Activated CD4-positive, alpha-beta T cell treated with anti-CD3 and anti-CD28 coated beads for 48 hours (primary cell): ENCODE measurements around the gene ZMAT3.
"Not testable (repeated sequence)": the region's sequence is repeated elsewhere in the genome, so short reads cannot be mapped to it uniquely, and the experiment has no call there.

Experiments
- DNase-seq: peaks from one replicate; pipeline ENCODE4 v3.0.0-alpha.2; 2020

ZMAT3 gene, protein sequence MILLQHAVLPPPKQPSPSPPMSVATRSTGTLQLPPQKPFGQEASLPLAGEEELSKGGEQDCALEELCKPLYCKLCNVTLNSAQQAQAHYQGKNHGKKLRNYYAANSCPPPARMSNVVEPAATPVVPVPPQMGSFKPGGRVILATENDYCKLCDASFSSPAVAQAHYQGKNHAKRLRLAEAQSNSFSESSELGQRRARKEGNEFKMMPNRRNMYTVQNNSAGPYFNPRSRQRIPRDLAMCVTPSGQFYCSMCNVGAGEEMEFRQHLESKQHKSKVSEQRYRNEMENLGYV

DNA sequence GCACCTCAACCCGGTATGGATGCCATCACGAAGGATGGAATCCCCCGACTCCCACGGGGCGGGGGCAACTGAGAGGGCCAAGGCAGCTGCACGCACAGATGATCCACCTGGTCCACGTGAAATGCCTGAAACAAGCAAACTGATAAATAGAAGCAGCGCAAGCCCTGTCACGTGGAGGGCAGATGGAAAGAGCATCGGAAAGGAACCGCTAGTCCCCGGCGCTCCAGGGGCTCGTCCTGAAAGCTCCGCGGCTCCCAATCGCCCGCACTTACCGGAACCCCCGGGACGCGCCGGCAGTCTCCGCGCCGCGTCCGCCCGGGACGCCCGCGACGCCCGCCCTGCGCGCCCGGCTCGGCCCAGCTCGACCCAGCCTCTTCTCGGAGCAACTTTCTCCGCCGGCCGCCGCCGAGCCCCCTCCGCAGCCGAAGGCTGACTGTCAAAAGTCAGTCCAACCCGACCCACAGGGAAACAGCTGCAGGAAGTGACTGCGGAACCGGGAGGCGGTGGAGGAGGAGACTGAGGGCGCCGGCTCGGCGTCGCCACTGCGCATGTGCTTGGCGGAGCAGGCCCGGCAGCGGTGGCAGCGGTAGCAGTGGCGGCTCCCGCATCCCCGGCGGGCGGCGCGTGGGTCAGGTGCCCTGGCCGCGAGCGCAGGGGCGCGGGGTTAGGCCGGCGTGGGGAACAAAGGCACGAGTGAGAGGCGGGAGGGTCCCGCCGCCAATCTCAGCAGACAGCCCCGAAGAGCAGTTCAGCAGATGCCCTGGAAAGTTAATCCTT is at the start of gene ZMAT3:
ZMAT3 (minus strand) TSS at position 487 of the 777 bp plus-strand sequence. CDS start 4,057 bp downstream, outside the sequence.
- DNase-seq = peak; percentile 87

DNA sequence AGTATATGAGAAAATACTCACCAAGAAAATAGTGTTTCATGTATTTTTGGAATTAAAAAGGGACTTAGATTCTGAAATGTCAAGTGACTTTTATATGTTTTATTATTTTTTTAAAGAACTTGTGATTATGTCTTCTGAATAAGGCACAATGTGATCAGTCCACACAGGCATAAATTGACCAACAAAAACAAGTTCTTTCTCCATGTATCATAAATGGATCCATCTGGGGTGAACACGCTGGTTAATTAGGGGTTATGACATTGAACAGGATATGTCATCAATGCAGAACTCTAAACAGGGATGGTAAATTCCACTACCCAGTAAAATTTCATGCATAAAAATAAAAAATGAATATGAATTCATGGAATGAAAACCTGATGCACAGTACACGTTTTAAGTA is 45.2 kb upstream of the ZMAT3 start:
- no peak for DNase-seq

DNA sequence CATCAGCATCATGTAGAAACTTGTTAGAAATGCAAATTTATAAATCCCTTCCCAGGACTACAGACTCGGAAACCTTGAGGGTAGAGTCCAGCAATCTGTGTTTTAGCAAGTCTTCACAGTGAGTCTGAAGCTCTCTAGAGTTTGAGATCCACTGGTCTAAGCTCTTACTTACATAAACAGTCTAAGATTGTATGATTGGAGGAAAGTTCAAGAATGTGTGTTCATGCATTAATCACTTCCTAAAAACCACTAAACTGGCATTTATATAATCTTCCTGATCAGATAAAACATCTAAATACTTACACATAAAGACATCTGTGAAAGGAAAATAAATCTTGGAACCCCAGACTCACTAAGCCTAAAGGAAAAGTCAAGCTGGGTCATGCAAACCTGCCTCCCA is 43.8 kb upstream of the ZMAT3 start:
- DNase-seq = not testable (repeated sequence)

GRCh38 chr3:179113903-179114302 is 42.3 kb upstream of the ZMAT3 start:
- DNase-seq = no peak

DNA sequence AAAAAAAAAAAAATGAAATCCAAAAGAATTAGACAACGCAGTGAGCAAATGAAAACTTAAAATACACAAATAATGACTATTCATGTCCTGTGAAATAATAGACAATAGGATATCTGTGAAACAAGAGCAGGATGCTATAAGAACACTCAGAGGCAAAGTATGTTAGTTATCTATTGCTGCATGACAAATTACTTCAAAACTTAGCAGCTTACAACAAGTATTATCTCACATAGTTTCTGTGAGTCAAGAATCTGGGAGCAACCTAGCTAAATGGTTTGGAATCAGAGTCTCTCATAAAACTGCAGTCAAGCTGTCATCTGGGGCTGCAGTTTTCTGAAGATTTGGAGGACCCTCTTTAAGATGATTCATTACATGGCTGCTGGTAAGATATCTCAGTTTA is 36.5 kb upstream of the ZMAT3 start:
- DNase-seq = no peak

- DNase-seq = no peak
Observed at GRCh38 chr3:179107617-179108016, 36.0 kb upstream of the ZMAT3 start.

- no peak for DNase-seq
Observed at GRCh38 chr3:179105881-179106280, 34.3 kb upstream of the ZMAT3 start.

GRCh38 chr3:179100652-179101051 is 29.0 kb upstream of the ZMAT3 start:
- no peak for DNase-seq

GRCh38 chr3:179098388-179099077 is 26.9 kb upstream of the ZMAT3 start:
- DNase-seq = no peak

- DNase-seq = no peak
Observed at GRCh38 chr3:179093807-179094206, 22.2 kb upstream of the ZMAT3 start.

DNA sequence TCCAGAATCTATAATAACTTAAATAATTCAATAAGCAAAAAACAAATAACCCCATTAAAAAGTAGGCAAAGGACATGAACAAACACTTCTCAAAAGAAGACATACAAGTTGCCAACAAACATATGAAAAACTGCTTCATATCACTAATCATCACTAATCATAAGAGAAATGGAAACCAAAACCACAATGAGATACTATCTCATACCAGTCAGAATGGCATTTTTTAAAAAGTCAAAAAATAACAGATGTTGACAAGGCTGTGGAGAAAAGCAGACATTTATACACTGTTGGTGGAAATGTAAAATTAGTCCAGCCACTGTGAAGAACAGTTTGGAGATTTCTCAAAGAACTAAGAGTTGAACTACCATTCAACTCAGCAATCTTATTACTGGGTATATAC is 19.5 kb upstream of the ZMAT3 start:
- DNase-seq = no peak

GRCh38 chr3:179088306-179088705 is 16.7 kb upstream of the ZMAT3 start:
- no peak for DNase-seq

DNA sequence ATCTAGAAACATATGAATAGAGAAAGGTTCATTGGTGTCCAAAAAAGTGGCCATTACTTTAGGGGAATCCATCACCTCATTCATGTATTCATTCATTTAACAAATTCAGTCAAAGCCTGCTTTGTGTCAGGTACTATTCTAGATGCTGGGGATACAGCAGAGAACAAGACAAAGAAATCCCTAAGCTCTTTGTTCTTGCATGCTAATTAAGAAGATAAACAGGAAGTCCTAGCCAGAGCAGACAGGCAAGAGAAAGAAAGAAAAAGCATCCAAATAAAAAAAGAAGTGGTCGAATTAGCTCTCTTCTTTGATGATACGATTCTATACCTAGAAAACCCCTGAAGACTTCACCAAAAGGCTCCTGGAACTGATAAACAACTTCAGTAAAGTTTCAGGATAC is 12.4 kb upstream of the ZMAT3 start:
- no peak for DNase-seq

GRCh38 chr3:179082416-179082815 is 10.8 kb upstream of the ZMAT3 start:
- no peak for DNase-seq

- no peak for DNase-seq
Observed at GRCh38 chr3:179081885-179082284, 10.3 kb upstream of the ZMAT3 start.

GRCh38 chr3:179079537-179079936 is 7.9 kb upstream of the ZMAT3 start:
- no peak for DNase-seq

GRCh38 chr3:179076243-179077027 is 4.8 kb upstream of the ZMAT3 start:
- DNase-seq = no peak

GRCh38 chr3:179074656-179075055 is 3.0 kb upstream of the ZMAT3 start:
- DNase-seq = no peak

DNA sequence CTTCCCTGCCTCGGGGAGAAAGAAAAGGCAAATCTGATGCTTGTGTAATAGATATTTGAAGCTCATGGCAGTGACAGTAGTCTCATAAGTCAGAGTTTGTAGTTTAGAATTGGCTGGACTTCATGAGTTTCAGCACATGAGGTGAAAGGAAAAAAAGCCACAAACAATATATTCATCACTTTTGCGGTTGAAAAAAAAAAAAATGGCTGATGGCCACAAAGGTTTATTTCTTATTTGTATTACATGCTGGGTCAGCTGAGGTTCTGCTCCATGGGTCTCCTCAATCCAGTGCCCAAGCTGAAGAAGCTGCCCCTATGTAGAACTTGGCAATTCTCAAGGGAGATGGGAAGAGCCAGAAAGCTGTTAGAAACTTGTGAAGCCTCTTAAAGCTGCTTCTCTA is 2.2 kb upstream of the ZMAT3 start:
- DNase-seq = no peak

- DNase-seq = peak; percentile 54
Observed at GRCh38 chr3:179072100-179072438, 460 bp upstream of the ZMAT3 start.

DNA sequence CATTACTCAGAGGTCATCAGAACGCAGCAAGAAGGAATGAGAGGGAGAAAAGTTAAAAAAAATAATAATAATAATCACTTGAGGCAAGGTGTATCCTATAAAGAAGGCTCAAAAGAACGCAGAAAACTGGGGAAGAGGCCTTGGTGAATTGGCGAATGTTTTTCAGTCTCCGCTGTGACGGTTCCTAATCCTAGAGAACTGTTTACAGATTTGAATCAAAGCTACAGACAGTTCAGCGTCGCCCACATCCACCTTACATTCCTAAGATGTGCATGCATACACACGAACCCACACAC is 634 bp downstream of the ZMAT3 start:
- no peak for DNase-seq

DNA sequence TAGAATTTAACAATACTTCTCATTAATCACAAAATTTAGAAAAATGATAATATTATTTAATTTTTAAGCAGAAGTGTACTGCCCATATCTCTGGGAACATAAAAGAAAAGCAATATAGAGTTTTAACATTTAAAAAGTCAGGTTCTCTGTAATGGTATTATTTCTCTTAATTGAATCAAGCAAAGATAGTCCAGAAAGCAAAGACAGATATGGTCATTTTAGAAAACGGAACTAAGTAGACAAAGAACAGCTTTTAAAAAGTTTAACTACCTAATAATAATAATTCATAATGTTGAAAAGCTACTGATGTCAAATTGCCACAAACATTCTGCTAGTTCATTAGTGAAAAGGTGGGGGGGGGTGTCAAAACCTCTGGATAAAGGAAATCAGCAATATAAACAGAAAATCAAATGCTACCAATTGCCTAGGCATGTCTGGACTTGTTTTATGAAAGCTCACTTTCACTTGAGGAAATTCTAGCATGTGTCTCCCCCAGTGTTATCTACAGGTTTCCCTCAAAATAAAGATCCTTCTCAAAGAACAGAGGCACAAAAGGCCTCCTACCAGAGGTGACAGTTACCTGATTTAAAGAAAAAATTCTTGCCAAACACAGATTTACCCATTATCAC is 1.7 kb downstream of the ZMAT3 start:
- no peak for DNase-seq
